GM19099 (cell line): ENCODE results near the gene GOPC.

Source experiments
- POLR2A ChIP-seq: IDR thresholded peaks from 3 replicates; pipeline ENCODE4 v1.6.1; 2011; ENCODE audit warnings: low read depth; ENCODE audit not compliant: insufficient read length; ENCODE audit errors: extremely low read depth

GOPC gene

DNA sequence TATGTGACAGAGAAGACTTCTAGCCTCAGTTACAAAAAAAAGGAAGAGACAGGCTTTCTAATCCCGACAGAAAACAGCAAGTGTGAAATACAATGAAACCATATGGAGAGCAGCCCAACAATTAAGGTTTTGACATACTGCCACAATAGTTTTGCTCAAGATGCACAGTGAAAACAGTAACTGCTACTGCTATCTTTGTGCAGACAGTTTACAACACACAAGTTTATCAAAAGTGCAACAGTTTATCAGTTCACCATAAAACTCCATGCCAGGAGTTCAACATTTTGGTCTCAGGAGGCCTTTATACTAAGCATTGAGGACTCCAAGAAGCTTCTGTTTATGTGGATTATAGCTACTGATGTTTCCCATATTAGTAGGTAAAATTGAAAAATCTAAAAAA, 37.6 kb downstream of the GOPC start:
- no peak for TF ChIP-seq POLR2A

GRCh38 chr6:117561128-117561527, 41.2 kb downstream of the GOPC start:
- TF ChIP-seq POLR2A, result no peak

DNA sequence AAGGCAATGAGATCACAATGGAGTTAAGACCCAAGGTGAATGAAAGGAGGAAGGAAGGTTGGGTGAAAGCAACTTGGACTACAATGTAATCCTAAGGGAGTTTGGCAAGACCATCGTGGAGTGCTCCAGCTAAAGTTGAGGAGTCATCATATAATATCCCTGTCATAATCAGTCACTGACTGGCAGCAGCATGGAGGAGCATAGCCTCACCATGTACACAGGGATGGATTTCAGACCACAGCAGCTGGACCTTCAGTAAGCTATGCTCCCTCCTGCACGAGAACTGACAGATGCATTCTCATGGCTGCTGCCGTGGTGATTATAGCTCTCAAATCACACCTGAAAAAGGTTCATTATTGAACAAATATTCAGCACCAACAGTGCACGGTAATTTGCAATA, 43.0 kb downstream of the GOPC start:
- TF ChIP-seq POLR2A, result no peak

DNA sequence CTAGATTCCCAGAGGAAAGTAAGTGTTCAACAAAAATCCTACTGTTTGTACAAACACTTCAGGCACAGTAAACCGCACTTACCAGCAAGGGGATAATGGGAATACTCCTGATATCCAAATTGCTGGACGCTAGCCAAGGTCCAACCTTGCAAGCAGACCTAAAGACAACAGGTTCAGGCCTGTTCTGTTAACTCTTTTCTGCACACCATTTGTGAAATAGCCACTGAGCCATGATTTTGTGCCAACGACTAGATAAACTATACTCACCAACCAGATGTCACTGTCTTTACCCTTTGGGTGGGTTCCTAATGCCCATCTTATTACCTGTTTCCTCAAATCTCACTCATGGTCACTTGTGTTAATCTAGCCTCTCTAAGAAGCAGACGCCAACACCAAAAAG, 43.5 kb downstream of the GOPC start:
- TF ChIP-seq POLR2A, result no peak

- TF ChIP-seq POLR2A, result no peak
These were observed 44.4 kb downstream of the GOPC start for GRCh38 chr6:117557951-117558350.

- TF ChIP-seq POLR2A, result no peak
These were observed 46.3 kb downstream of the GOPC start for GRCh38 chr6:117555882-117556498.

DNA sequence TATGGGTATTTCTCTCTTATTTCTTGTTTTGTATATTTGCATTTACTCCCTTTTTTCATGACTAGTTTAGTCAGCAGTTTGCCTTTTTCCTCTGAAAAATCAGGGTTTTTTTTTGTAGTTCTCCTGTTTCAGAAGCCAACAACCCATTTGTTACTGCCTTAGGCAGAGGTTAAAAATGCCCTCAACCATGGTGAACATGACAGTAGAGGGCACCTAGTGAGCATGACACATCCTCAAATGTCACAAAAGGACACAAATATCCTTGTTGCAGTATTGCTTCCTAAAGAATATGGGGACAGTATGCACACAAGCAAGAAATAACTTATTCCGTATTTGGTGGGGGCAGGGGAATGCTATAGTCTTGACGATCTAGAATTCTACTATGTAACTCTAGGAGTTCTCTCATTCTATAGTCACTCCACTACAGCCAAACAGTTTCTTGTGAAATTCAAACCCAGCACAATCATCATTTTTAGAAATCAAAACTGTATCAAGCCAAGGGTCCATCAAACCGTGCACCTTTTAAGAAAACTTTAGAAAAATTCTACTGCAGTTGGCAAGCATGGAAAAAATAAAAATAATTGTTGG, 47.0 kb downstream of the GOPC start:
- no peak for TF ChIP-seq POLR2A

DNA sequence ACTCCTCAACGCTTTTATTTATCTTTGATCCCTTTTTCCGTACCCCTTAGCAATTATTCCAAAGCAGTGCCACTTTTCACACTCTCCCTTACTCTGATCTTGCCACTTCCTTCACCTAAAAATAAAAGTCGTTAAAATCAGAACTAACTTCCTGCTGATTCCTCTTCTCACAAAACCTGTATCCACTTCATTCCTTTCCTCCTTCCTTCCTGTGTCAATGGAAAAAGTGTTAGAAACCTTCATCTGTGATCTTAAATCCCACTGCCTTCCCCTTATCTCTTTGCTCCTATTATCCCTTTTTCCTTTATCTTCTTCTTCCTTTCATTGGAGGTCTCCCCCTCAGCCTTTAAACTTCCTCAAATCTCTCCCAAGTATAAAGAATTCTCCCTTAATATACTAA, 49.2 kb downstream of the GOPC start:
- no peak for TF ChIP-seq POLR2A

DNA sequence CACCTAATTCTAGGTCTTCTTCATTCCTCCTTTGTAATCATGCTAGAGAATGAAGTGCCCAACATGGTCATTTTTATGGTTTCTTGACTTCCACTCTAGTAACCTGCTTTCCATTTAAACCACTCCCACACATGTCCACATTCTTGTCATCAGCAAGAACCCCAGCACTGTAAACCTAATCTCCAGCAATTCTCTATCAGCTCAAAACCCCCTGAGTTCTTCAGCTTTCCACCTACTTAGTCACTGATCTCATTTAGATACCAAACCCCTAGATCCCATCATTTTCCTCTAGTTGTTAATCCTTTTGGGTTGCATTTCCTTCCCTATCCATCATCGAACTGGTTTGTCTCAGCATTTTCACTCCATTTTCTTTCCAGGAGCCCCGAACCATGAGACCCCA, 49.7 kb downstream of the GOPC start:
- no peak for TF ChIP-seq POLR2A

- no peak for TF ChIP-seq POLR2A
These were observed 51.6 kb downstream of the GOPC start for GRCh38 chr6:117550618-117551242.

DNA sequence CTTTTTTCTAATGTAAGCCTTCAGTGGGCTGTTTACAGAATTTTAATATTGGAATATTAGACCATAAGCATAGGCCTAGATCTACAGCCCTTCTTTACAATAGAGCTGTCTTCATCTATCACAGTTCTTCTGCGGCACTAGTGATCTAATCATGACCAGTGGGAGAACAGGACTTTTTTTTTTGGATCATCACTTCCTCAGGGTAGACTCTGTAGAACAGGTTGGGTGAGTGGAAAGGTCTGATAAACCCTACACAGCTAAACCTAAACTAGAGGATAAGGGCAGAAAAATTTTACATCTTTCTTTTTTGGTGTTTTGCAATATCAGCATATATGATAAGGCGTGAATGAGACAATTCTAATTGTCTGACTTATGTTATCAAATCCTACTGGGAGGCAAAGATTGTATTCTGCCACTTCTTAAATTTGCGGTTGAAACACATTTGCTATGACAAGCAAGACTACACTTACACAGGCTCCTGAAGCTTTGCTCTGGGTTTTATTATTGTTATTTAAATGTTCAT, 52.2 kb downstream of the GOPC start:
- no peak for TF ChIP-seq POLR2A

DNA sequence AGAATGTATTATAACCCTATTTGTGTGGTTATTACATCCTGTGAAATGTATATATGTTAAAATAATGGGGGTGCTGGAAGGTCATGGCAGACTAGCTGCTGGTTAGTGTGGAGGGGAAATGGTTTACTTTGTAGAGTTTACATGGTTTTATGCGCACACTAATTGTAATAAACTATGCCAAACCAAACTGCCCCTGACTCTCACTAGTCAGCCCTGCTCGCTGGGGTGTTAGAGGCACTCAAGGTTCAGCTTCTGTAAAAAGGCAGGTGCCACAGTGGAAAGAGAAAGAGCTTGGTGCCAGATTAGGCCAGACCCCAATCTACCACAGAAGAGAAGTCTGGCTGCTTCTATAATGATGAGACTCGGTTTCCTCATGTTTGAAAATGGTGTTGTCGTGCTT, 52.7 kb downstream of the GOPC start:
- no peak for TF ChIP-seq POLR2A

DNA sequence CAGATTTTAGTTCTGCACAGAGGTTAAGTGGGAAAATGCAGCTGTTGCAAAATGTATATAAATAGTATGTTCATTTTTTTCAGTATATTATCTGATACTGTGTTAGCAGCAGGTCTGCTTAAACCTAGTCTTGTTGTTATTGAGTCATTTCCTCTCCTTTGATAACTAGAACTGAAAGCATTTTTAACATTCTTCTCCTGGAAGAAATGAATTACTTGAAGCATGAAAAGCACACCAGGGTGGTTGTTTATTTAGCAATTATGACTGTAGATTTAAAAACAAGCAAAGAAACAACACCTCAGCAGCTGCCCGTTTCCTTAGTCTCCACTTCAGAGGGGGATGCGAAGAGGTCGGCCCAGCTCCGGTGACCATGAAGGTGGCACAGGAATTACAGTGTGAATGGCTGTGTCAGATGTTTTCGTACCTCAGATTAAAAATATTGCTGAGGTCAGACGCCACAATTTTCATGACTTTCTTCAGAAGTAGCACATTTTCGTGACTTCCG, 53.5 kb downstream of the GOPC start:
- no peak for TF ChIP-seq POLR2A

- no peak for TF ChIP-seq POLR2A
These were observed 54.4 kb downstream of the GOPC start for GRCh38 chr6:117547688-117548621.

DNA sequence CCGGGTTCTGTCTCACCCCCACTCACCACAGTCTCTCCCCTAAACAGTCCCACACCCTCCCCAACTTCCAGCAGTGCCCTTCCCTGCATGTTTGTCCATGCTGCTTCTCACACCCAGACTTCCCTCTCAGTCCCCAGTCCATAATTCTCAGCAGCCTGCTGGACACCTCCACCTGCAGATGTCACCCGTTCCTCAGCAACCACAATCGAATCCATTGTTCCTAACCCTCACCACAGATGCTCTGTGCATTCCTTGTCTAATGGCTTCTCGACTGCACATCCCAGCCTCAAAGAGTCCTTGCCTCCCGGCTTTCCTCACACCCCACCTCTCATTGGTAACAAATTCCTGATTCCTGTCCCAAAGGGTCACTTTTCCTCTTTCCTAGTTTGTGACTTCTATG, 55.6 kb downstream of the GOPC start:
- no peak for TF ChIP-seq POLR2A
